Fibroblast of the aortic adventitia (primary cell): ENCODE results near the gene TLK1. TPM values are rescaled to one million over a fixed set of nuclear protein-coding genes. Genes with fewer than 3 reads are reported as not detected.

Source experiments
- DNase-seq: peaks from one replicate; pipeline ENCODE4 v3.0.0-alpha.2; 2010; ENCODE audit warnings: low read depth
- H3K4me3 ChIP-seq: 2 replicates; pipeline ENCODE4 v1.5.1; 2011; ENCODE audit warnings: low read depth, mild to moderate bottlenecking, control low read depth, low read length, moderate library complexity
- total RNA-seq: library from RNA; depleted of rRNA; stranded (reverse); fragments of >200 nt; gene quantifications from 2 replicates; pipeline ENCODE4 v1.2.3, GENCODE V29; 2012; ENCODE audit warnings: low replicate concordance
- TF ChIP-seq, protein P1 (sequence below): IDR thresholded peaks from 2 replicates; pipeline ENCODE4 v1.5.1; 2011; ENCODE audit warnings: mild to moderate bottlenecking, low read length, control low read depth, inconsistent platforms; ENCODE audit not compliant: insufficient read depth

Gene TLK1
- total RNA-seq, 1 donor = 28.1 TPM

DNA sequence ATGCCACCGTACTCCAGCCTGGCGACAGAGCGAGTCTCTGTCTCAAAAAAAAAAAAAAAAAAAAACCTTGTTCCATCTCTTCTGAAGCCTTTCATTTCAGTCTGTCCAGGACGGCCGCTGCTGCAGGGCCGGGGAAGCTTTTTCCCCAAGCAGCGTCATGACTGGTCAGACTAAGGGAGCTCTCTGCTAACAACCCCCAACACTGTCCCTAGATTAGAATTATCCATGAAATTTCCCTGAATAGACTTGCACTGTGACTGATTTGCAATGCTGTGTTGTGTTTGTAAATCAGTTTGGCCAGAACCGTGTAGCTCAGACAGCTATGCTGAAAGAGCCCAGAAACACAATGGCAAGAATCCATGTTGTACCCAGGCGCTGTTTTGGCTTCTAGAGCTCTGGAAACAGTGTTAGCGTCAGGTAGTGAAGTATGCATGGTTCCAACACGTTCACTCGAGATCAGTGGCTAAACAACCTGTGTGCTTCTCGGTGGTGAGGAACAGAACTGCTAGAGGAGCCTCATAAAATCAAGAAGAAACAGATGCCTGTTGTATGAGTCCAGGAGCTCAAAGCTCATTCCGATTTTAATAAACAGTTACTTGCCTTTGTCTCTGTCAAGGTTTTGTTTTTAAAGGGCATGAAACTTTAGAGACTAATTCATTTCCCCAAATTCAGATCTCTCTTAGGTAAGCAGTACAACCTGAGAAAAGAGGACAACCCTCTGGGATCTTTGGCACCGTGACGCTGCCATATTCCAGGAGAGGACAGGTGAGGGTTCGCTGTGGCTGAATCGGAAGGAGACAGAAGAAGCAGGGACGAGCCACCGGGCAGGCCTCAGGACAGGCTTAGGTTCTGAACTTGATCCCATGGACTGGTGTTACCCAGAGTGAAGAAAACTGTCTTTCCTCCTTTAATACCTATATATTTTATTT lies 188.1 kb downstream of the TLK1 start:
- TF ChIP-seq, protein P1, sequence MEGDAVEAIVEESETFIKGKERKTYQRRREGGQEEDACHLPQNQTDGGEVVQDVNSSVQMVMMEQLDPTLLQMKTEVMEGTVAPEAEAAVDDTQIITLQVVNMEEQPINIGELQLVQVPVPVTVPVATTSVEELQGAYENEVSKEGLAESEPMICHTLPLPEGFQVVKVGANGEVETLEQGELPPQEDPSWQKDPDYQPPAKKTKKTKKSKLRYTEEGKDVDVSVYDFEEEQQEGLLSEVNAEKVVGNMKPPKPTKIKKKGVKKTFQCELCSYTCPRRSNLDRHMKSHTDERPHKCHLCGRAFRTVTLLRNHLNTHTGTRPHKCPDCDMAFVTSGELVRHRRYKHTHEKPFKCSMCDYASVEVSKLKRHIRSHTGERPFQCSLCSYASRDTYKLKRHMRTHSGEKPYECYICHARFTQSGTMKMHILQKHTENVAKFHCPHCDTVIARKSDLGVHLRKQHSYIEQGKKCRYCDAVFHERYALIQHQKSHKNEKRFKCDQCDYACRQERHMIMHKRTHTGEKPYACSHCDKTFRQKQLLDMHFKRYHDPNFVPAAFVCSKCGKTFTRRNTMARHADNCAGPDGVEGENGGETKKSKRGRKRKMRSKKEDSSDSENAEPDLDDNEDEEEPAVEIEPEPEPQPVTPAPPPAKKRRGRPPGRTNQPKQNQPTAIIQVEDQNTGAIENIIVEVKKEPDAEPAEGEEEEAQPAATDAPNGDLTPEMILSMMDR = no peak
- DNase-seq = peak; percentile 16
- no peak overlapping the region for H3K4me3 ChIP-seq

DNA sequence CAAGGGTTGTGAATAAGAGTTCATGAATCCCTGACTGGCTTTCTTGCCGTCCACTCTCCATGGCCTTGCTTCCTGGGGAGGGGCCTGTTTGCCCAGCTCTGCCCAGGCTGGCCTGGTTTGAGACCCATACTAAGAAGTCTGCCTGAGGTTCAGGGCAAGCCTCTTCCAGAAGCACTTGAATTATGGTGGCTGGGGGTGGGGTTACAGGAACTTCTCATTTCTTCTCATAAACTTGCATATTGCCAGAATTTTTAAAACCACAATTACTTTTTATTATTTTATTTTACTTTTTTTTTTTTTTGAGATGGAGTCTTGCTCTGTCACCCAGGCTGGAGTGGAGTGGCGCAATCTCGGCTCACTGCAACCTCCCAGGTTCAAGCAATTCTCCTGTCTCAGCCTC lies 189.6 kb downstream of the TLK1 start:
- TF ChIP-seq, protein P1 = no peak
- DNase-seq = no peak
- no peak overlapping the region for H3K4me3 ChIP-seq

DNA sequence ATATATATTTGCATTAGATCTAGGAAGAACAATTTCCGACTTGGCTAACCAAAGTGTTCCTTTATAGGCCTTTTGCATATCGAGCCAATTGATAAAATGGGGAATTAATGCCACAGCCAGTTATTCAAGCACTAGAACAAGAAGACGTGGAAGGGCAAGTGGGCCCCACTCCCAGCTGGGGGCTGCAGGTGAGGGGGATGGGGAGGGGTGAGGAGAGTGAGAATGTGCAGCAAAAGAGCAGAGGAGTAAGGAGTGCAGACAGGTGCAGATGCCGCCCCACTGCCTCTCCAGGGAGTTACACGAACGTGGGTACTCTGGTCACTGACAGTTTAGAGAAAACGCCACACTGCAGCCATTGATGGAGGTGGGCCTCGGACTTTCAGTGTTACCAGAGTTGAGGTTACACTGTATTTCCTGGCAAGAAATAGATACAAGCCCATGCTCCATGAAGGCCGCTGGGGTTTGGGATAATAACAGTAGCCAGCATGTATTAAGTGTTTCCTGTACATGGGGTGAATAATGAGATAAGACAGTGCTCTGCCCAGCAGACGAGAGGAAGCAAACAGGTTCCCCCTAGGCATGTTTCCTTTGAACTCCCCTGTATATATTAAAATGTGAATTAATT lies 190.7 kb downstream of the TLK1 start:
- DNase-seq = no peak
- TF ChIP-seq, protein P1 = no peak
- no peak overlapping the region for H3K4me3 ChIP-seq

DNA sequence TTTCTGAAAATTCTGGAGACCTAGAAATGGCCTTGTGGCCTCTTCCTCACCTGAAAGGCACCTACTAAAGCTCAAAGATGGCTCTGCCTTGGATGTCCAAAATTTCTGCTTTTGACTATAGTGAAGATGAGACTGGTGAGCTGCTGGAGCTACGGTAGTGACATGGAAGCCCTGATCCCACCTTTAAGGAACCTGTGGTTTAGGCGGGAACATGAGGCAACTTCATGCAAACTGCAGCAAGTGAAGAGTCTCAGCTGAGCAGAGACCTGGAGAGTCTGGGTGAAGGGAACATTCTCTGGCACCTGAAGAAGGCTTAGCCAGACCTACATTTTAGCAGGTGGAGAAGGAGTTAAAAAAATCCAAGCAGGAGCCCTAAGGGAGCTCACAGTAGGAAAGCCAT lies 191.7 kb downstream of the TLK1 start:
- TF ChIP-seq, protein P1 = no peak
- no peak overlapping the region for H3K4me3 ChIP-seq
- DNase-seq = no peak

DNA sequence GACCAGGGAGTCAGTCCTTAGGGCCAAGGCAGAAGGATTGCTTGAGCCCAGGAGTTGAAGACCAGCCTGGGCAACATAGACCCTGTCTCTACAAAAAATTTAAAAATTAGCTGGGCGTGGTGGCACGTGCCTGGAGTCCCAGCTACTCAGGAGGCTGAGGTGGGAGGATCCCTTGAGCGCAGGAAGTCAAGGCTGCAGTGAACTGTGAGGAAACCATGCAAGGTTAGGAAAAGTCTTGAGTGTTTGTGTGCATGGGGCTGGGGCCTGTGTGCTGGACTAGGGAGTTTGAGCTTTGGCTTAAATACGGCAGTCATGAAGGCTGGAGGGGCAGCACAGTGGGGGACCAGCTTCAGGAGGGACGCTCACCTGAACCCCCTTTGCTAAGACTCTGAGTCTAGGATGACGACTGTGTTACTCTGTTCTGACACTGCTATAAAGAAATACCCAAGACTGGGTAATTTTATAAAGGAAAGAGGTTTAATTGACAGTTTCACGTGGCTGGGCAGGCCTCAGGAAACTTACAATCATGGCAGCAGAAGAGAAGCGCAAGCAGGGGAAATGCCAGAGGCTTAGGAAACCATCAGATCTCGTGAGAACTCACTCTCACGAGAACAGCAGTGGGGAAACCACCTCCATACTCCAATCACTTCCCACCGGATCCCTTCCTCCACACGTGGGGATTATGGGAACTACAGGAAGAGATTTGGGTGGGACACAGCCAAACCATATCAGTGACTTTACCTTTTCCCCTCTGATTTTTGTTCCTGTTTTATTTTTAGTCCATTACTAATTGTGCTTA lies 192.3 kb downstream of the TLK1 start:
- TF ChIP-seq, protein P1 = no peak
- H3K4me3 ChIP-seq = no peak overlapping the region
- DNase-seq = no peak

DNA sequence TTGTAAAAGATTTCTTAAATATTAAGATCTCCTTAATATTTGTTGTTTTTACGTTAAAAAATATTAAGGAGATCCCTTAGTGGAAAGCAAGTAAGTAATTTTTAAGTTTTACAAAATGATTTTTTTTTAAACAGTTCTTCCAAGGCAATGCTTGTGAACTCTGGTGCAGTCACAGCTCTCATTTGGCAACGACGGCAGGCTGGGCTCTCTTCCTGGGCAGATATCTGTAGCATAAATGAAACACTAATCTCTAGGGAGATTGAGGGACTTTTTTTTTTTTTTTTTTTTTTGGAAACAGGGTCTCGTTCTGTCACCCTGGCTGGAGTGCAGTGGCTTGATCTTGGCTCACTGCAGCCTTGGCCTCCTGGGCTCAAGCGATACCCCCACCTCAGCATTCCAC lies 193.1 kb downstream of the TLK1 start:
- TF ChIP-seq, protein P1 = no peak
- H3K4me3 ChIP-seq = no peak overlapping the region
- no peak for DNase-seq
